H1 (cell line): ENCODE data around the gene RHO. TPM values are rescaled to one million over a fixed set of nuclear protein-coding genes. Genes with fewer than 3 reads are reported as not detected.
A peak's percentile ranks its signal among the peaks of the same experiment; 100 is the strongest.

Source experiments
- CTCF ChIA-PET: fragments of 300-600 bp; sonication (Branson Sonifier 250); formaldehyde crosslinking; loops from one replicate; lab custom pipeline; 2021; ENCODE audit not compliant: partially characterized antibody; lab: Charles Lee
- POLR2A ChIA-PET: fragments of 300-600 bp; sonication (Branson Sonifier 250); formaldehyde crosslinking; loops from one replicate; lab custom pipeline; 2021; ENCODE audit warnings: inconsistent platforms; ENCODE audit not compliant: partially characterized antibody; lab: Charles Lee
- DNase-seq, 2 experiments: peaks; one replicate each; pipeline versions ENCODE4 v3.0.0 to v3.0.0-alpha.2; 2010 to 2022; ENCODE audit warnings: low spot score in 2 of 2, low read depth in 1 of 2, mixed read lengths in 1 of 2
- FAIRE-seq: peaks from 2 replicates; lab custom pipeline; 2011; peaks lifted over from hg19 to GRCh38; lab: Jason Lieb, UNC
- H2AFZ ChIP-seq: 2 replicates; pipeline ENCODE4 v1.8.1; 2012; ENCODE audit warnings: low read length, inconsistent platforms
- H2AK5ac ChIP-seq: 2 replicates; pipeline ENCODE4 v1.6.1; 2013; ENCODE audit warnings: low read depth, low read length
- H2BK120ac ChIP-seq: replicated peaks from 2 replicates; pipeline ENCODE3; 2013; ENCODE audit warnings: low read depth, low read length, inconsistent platforms
- H2BK12ac ChIP-seq: 2 replicates; pipeline ENCODE4 v1.6.1; 2013; ENCODE audit warnings: low read depth, low read length
- H2BK15ac ChIP-seq: 2 replicates; pipeline ENCODE4 v1.6.1; 2013; ENCODE audit warnings: low read length
- H2BK20ac ChIP-seq: 2 replicates; pipeline ENCODE4 v1.6.1; 2013; ENCODE audit warnings: low read length
- H2BK5ac ChIP-seq: 2 replicates; pipeline ENCODE4 v1.6.1; 2013; ENCODE audit warnings: low read depth, low read length
- H3K14ac ChIP-seq: 2 replicates; pipeline ENCODE4 v1.6.1; 2013; ENCODE audit warnings: inconsistent platforms; ENCODE audit not compliant: insufficient read length
- H3K18ac ChIP-seq: 2 replicates; pipeline ENCODE4 v1.6.1; 2013; ENCODE audit warnings: low read length; ENCODE audit errors: extremely low read depth
- H3K23ac ChIP-seq: 2 replicates; pipeline ENCODE4 v1.6.1; 2013; ENCODE audit warnings: inconsistent platforms; ENCODE audit not compliant: insufficient read length
- H3K23me2 ChIP-seq: 2 replicates; pipeline ENCODE4 v1.6.1; 2013; ENCODE audit warnings: low read depth, low read length
- H3K27ac ChIP-seq: 2 replicates; pipeline ENCODE4 v1.6.1; 2011; ENCODE audit warnings: low read depth, low read length, inconsistent platforms
- H3K27me3 ChIP-seq, 4 experiments: replicated peaks in 1 of 4; 1 replicate in 1 of 4; 2 replicates in 3 of 4; pipeline versions ENCODE4 v1.6.1 to v1.8.1; 2011 to 2013; ENCODE audit warnings: low read length in 3 of 4, mild to moderate bottlenecking in 3 of 4, inconsistent platforms in 2 of 4, mixed read lengths in 2 of 4, moderate library complexity in 1 of 4; ENCODE audit not compliant: control insufficient read depth in 3 of 4, insufficient read depth in 3 of 4; ENCODE audit errors: extremely low read depth in 1 of 4
- H3K36me3 ChIP-seq, 4 experiments: 2 replicates each; pipeline versions ENCODE4 v1.6.1 to v1.8.1; 2011 to 2013; ENCODE audit warnings: mild to moderate bottlenecking in 4 of 4, low read length in 3 of 4, moderate library complexity in 2 of 4, control low read depth in 1 of 4, inconsistent platforms in 1 of 4; ENCODE audit not compliant: insufficient read depth in 4 of 4, control insufficient read depth in 2 of 4
- H3K4ac ChIP-seq: replicated peaks from 2 replicates; pipeline ENCODE3; 2013; ENCODE audit warnings: low read length, low read depth, mixed read lengths, inconsistent platforms; ENCODE audit not compliant: insufficient read length
- H3K4me1 ChIP-seq, 4 experiments: replicated peaks in 1 of 4; 1 replicate in 1 of 4; 2 replicates in 3 of 4; pipeline versions ENCODE4 v1.6.1 to v1.8.1; 2011 to 2013; ENCODE audit warnings: low read length in 3 of 4, inconsistent platforms in 2 of 4, mixed read lengths in 1 of 4; ENCODE audit not compliant: insufficient read depth in 4 of 4, control insufficient read depth in 3 of 4
- H3K4me2 ChIP-seq, 2 experiments: 2 replicates each; pipeline versions ENCODE4 v1.6.1 to v1.8.1; 2011 to 2013; ENCODE audit warnings: low read depth in 2 of 2, low read length in 2 of 2, control low read depth in 1 of 2, inconsistent platforms in 1 of 2, mild to moderate bottlenecking in 1 of 2; ENCODE audit not compliant: insufficient read depth in 1 of 2
- H3K4me3 ChIP-seq, 4 experiments: fragments of 200-600, 300-600 bp in 1 of 4; sonication (generic), shearing (Covaris generic), sonication (Bioruptor Twin) in 1 of 4; 2 replicates each; pipeline versions ENCODE4 v1.5.1 to v1.8.1; 2011 to 2016; ENCODE audit warnings: low read length in 4 of 4, low read depth in 3 of 4, control low read depth in 2 of 4, inconsistent platforms in 2 of 4, mild to moderate bottlenecking in 2 of 4, mixed read lengths in 1 of 4, moderate library complexity in 1 of 4; ENCODE audit not compliant: insufficient read depth in 2 of 4; ENCODE audit errors: extremely low read depth in 1 of 4
- H3K56ac ChIP-seq: replicated peaks from 2 replicates; pipeline ENCODE3; 2013; ENCODE audit warnings: low read depth, mild to moderate bottlenecking, mixed read lengths, low read length, inconsistent platforms; ENCODE audit not compliant: insufficient read length
- H3K79me1 ChIP-seq: 2 replicates; pipeline ENCODE4 v1.6.1; 2013; ENCODE audit warnings: low read depth, low read length, control low read depth
- H3K79me2 ChIP-seq, 2 experiments: 2 replicates each; pipeline versions ENCODE4 v1.6.1 to v1.8.1; 2012 to 2013; ENCODE audit warnings: low read length in 2 of 2, mild to moderate bottlenecking in 2 of 2, inconsistent platforms in 1 of 2; ENCODE audit not compliant: insufficient read depth in 2 of 2, control insufficient read depth in 1 of 2
- H3K9ac ChIP-seq, 4 experiments: replicated peaks in 1 of 4; 1 replicate in 1 of 4; 2 replicates in 3 of 4; pipeline versions ENCODE4 v1.6.1 to v1.8.1; 2011 to 2013; ENCODE audit warnings: low read depth in 3 of 4, low read length in 3 of 4, control low read depth in 2 of 4, mild to moderate bottlenecking in 2 of 4, moderate library complexity in 2 of 4, inconsistent platforms in 1 of 4; ENCODE audit errors: extremely low read depth in 1 of 4
- H3K9me3 ChIP-seq, 2 experiments: 2 replicates each; pipeline versions ENCODE4 v1.6.1 to v1.8.1; 2012 to 2013; ENCODE audit warnings: mild to moderate bottlenecking in 2 of 2, moderate library complexity in 2 of 2, control low read depth in 1 of 2, inconsistent platforms in 1 of 2, low read depth in 1 of 2, low read length in 1 of 2, mixed read lengths in 1 of 2; ENCODE audit not compliant: insufficient read depth in 2 of 2
- H4K20me1 ChIP-seq, 2 experiments: replicated peaks in 1 of 2; 2 replicates each; pipeline versions ENCODE3 to v1.8.1; 2011 to 2013; ENCODE audit warnings: inconsistent platforms in 2 of 2, low read length in 2 of 2, mild to moderate bottlenecking in 1 of 2; ENCODE audit not compliant: insufficient read depth in 2 of 2, control insufficient read depth in 1 of 2
- H4K5ac ChIP-seq: 2 replicates; pipeline ENCODE4 v1.6.1; 2013; ENCODE audit warnings: low read length, low read depth, mixed read lengths, inconsistent platforms; ENCODE audit not compliant: insufficient read length
- H4K8ac ChIP-seq: 2 replicates; pipeline ENCODE4 v1.8.0; 2013; ENCODE audit warnings: mild to moderate bottlenecking, moderate library complexity, low read length, inconsistent platforms; ENCODE audit not compliant: insufficient read depth; ENCODE audit errors: extremely low read depth
- H4K91ac ChIP-seq: replicated peaks from 2 replicates; pipeline ENCODE3; 2013; ENCODE audit warnings: low read length, mixed read lengths, inconsistent platforms; ENCODE audit not compliant: insufficient read length
- ASH2L ChIP-seq: fragments of 200-600, 300-600 bp; sonication (generic); IDR thresholded peaks from one replicate; pipeline ENCODE4 v1.7.1; 2017; ENCODE audit warnings: low read length
- CEBPB ChIP-seq: IDR thresholded peaks from 2 replicates; pipeline ENCODE4 v1.6.1; 2012; ENCODE audit warnings: low read depth, low read length
- GABPA ChIP-seq: IDR thresholded peaks from 2 replicates; pipeline ENCODE4 v1.6.1; 2011; ENCODE audit warnings: mild to moderate bottlenecking, low read length, moderate library complexity, borderline replicate concordance; ENCODE audit not compliant: insufficient read depth
- SIX5 ChIP-seq: IDR thresholded peaks from 2 replicates; pipeline ENCODE4 v1.6.1; 2011; ENCODE audit warnings: mild to moderate bottlenecking, low read depth, low read length
- SP4 ChIP-seq: IDR thresholded peaks from 2 replicates; pipeline ENCODE4 v1.6.1; 2012; ENCODE audit warnings: low read length, inconsistent platforms
- TEAD4 ChIP-seq: IDR thresholded peaks from 2 replicates; pipeline ENCODE4 v1.6.1; 2012; ENCODE audit warnings: low read depth, low read length, inconsistent platforms, mixed read lengths
- WGBS, 2 experiments: shearing (Covaris generic) in 1 of 2; methylation state at CpG; one replicate each; pipeline versions ENCODE4 v1.1.6 to v1.1.7; 2013 to 2015; ENCODE audit warnings: low lambda C conversion rate in 2 of 2, mixed read lengths in 2 of 2, inconsistent platforms in 1 of 2, low coverage in 1 of 2, missing lambda C conversion rate in 1 of 2; ENCODE audit not compliant: insufficient replicate concordance in 2 of 2, insufficient coverage in 1 of 2, insufficient read length in 1 of 2; ENCODE audit errors: extremely low coverage in 1 of 2, missing lambda C conversion rate in 1 of 2; 5-methylcytosine and 5-hydroxymethylcytosine counted together
- polyA plus RNA-seq, 7 experiments: library from polyadenylated mRNA; depleted of rRNA in 3 of 7; stranded (reverse) in 5 of 7; unstranded in 2 of 7; fragments of >200 nt in 5 of 7; fragments of 200-250 nt in 2 of 7; gene quantifications; 1 replicate in 5 of 7; 2 replicates in 1 of 7; 4 replicates in 1 of 7; pipeline versions ENCODE4 v1.2.1 to v1.2.3, GENCODE V29; 2011 to 2013; ENCODE audit warnings: missing spikeins in 2 of 7, mixed read lengths in 2 of 7
- total RNA-seq: library from RNA; stranded (reverse); fragmentation: NEBNext Ultra II Directional; extraction: Animal tissue kit (Norgen Biotek cat#: 25700); gene quantifications from 2 replicates; pipeline ENCODE4 v1.2.1, GENCODE V29; 2021

Gene RHO
- total and polyA plus RNA-seq, 2 of the 8 experiments (the other 6 are each of a cell fraction or from before 2014, with no cell fraction given), result not detected

DNA sequence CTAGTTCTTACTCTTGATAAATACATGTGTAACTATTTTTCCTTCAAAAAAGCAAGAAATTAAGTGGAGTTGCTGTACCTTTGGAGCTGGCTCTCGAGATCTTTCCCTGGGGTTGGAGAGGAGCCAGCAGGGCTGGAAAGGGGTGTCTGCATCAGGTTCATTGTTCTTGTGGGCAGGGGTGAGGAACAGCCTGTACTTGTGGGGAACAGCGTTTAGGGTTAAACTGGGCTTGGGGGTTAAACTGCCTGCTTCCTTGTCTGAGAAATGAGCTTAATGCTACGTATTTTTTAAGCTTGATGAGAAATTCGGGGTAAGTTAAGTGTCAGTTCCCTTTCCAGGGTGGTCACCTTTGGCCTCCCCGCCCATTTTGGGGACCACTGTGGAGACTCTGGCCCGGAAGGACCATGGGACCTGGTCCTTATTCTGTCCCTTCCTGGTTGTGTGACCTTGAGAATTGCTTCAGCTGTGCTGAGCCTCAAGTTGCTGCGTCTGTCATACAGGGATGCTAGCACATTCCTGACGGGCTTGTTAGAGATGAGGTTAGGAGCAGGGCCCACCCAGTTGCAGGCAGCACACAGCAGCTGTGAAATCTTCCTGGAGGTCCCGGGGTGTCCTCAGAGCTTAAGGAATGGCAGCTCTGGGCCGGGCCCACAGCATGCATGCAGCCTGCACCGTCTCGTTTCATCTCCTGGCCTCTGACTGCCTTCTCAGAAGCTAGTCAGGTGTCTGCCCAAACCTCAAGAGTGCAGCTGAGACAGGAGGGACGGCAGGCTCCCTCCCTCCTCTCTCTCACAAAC, 26.1 kb downstream of the RHO start:
- 80% methylated on average over 13 of the region's 13 CpGs; no CpG with 5 or more reads in 1 of the 2 experiments for WGBS, 2 experiments
- H3K23ac ChIP-seq, result no peak overlapping the region
- peaks cover 0 to 1% of the 10 kb centered on the region in 2 experiments for H4K20me1 ChIP-seq
- 0 out of 2 replicates have a peak overlapping the region, but pooled peaks have one; percentile 34 for H2AK5ac ChIP-seq
- 0 out of 2 replicates have a peak overlapping the region, but pooled peaks have one; percentile 44 for H2BK5ac ChIP-seq
- no peak overlapping the region for H3K4me2 ChIP-seq
- H2BK15ac ChIP-seq, result 0 out of 2 replicates have a peak overlapping the region, but pooled peaks have one; percentile 31
- H3K79me2 ChIP-seq, result no peaks in the 10 kb centered on the region
- TF ChIP-seq CEBPB (no peak), SP4 (no peak), ASH2L (no peak), TEAD4 (no peak), SIX5 (no peak), GABPA (no peak)
- no peak for DNase-seq
- no peaks in the 10 kb centered on the region; a peak in 1 of 7 replicates for H3K27me3 ChIP-seq
- H4K91ac ChIP-seq, result no peak overlapping the region
- H2AFZ ChIP-seq, result no peak overlapping the region
- H3K9ac ChIP-seq, result no peak overlapping the region; a peak in 1 of 7 replicates
- H4K8ac ChIP-seq, result no peak overlapping the region
- peak overlapping the region; percentile 17; the same call in 1 of the 2 replicates for H2BK12ac ChIP-seq
- H3K23me2 ChIP-seq, result no peaks in the 10 kb centered on the region
- no peak overlapping the region for H3K14ac ChIP-seq
- H2BK20ac ChIP-seq, result 0 out of 2 replicates have a peak overlapping the region, but pooled peaks have one; percentile 34
- H3K4ac ChIP-seq, result no peak overlapping the region
- no peak overlapping the region for H3K4me3 ChIP-seq
- no peak overlapping the region for H3K27ac ChIP-seq
- no peaks in the 10 kb centered on the region for H3K79me1 ChIP-seq
- H3K36me3 ChIP-seq, result no peaks in the 10 kb centered on the region
- FAIRE-seq, result no peak
- H3K56ac ChIP-seq, result no peak overlapping the region
- POLR2A ChIA-PET, result interaction anchor here (0.6 to 1.2 kb wide), 5 partner anchors 11 to 486 kb away, joined by 3 to 5 read pairs (median 4); a partner anchor contains a TSS
- H3K4me1 ChIP-seq, result peaks cover 3 to 22% (median 11%) of the 10 kb centered on the region in 4 experiments
- H3K9me3 ChIP-seq, result no peaks in the 10 kb centered on the region
- no peak overlapping the region for H4K5ac ChIP-seq
- CTCF ChIA-PET, result interaction anchor here (0.8 to 11.3 kb wide), 11 partner anchors 11 to 186 kb away, joined by 3 to 93 read pairs (median 3); partner anchors contain the start of genes H1-8 and RHO
- no peak overlapping the region for H2BK120ac ChIP-seq
- H3K18ac ChIP-seq, result no peak overlapping the region
